ENCODE measurements around the gene PTPN12. TPM values are rescaled to one million over a fixed set of nuclear protein-coding genes. Genes with fewer than 3 reads are reported as not detected.

Gene PTPN12
- total and polyA plus RNA-seq, 2 donors from 2014 or later, result 19.2 to 83.1 TPM

- intact Hi-C loops (cut with DNase I), result no loop called here
- DNase-seq, result peak in 1 of 5 donors; percentile 5
- no peak overlapping the region for H3K27ac ChIP-seq (ENCODE audit: low read depth in 2 of 2, low read length in 2 of 2)
These were observed 43.8 kb downstream of the PTPN12 start for GRCh38 chr7:77580762-77581350.

GRCh38 chr7:77587272-77587671, 50.2 kb downstream of the PTPN12 start:
- no peak overlapping the region for H3K27ac ChIP-seq (ENCODE audit: low read depth in 2 of 2, low read length in 2 of 2)
- H3K36me3 ChIP-seq (ENCODE audit: control insufficient read depth in 2 of 3, insufficient read depth in 3 of 3, low read length in 3 of 3), result peaks cover 0 to 2% (median 0%) of the 10 kb centered on the region in 3 donors
- no peak for FAIRE-seq
- no peak for TF ChIP-seq CTCF (IDR thresholded peaks at IDR 0.05; ENCODE audit: borderline replicate concordance, extremely low read depth, insufficient read depth)
- no peak overlapping the region for H3K4me3 ChIP-seq (ENCODE audit: low read length in 3 of 3)
- intact Hi-C loops (cut with DNase I), result no loop called here
- no peaks in the 10 kb centered on the region for H3K4me1 ChIP-seq (ENCODE audit: control insufficient read depth in 2 of 3, insufficient read depth in 2 of 3, low read depth in 1 of 3, low read length in 3 of 3)
- peak in 1 of 5 donors; percentile 7 for DNase-seq
- no peaks in the 10 kb centered on the region for H3K27me3 ChIP-seq (ENCODE audit: control insufficient read depth, insufficient read depth, low read length)
- no peaks in the 10 kb centered on the region for H3K9me3 ChIP-seq (ENCODE audit: control insufficient read depth in 2 of 3, insufficient read depth in 1 of 3, low read length in 3 of 3)
- H3K9ac ChIP-seq (ENCODE audit: low read length in 3 of 3), result no peak overlapping the region

More at GRCh38 chr7:77580762-77581350, 43.8 kb downstream of the PTPN12 start:
- Histone ChIP-seq H3K36me3 (ENCODE audit: control insufficient read depth in 2 of 3, insufficient read depth in 3 of 3, low read length in 3 of 3) (no peaks in the 10 kb centered on the region), H3K4me3 (ENCODE audit: low read length in 3 of 3) (no peak overlapping the region), H3K9me3 (ENCODE audit: control insufficient read depth in 2 of 3, insufficient read depth in 1 of 3, low read length in 3 of 3) (no peaks in the 10 kb centered on the region), H3K27me3 (ENCODE audit: control insufficient read depth, insufficient read depth, low read length) (no peaks in the 10 kb centered on the region), H3K9ac (ENCODE audit: low read length in 3 of 3) (no peak overlapping the region), H3K4me1 (ENCODE audit: control insufficient read depth in 2 of 3, insufficient read depth in 2 of 3, low read depth in 1 of 3, low read length in 3 of 3) (no peaks in the 10 kb centered on the region)
- TF ChIP-seq CTCF (IDR thresholded peaks at IDR 0.05; ENCODE audit: borderline replicate concordance, extremely low read depth, insufficient read depth), result no peak
- no peak for FAIRE-seq

- no peaks in the 10 kb centered on the region for H3K4me1 ChIP-seq (ENCODE audit: control insufficient read depth in 2 of 3, insufficient read depth in 2 of 3, low read depth in 1 of 3, low read length in 3 of 3)
- H3K27me3 ChIP-seq (ENCODE audit: control insufficient read depth, insufficient read depth, low read length), result no peaks in the 10 kb centered on the region
- H3K9ac ChIP-seq (ENCODE audit: low read length in 3 of 3), result no peak overlapping the region
- peaks cover 0 to 7% (median 4%) of the 10 kb centered on the region in 3 donors for H3K36me3 ChIP-seq (ENCODE audit: control insufficient read depth in 2 of 3, insufficient read depth in 3 of 3, low read length in 3 of 3)
- no peak overlapping the region for H3K27ac ChIP-seq (ENCODE audit: low read depth in 2 of 2, low read length in 2 of 2)
- no peaks in the 10 kb centered on the region for H3K9me3 ChIP-seq (ENCODE audit: control insufficient read depth in 2 of 3, insufficient read depth in 1 of 3, low read length in 3 of 3)
- DNase-seq, result no peak
- intact Hi-C loops (cut with DNase I), result no loop called here
- TF ChIP-seq CTCF (IDR thresholded peaks at IDR 0.05; ENCODE audit: borderline replicate concordance, extremely low read depth, insufficient read depth), result no peak
- no peak for FAIRE-seq
- H3K4me3 ChIP-seq (ENCODE audit: low read length in 3 of 3), result no peak overlapping the region
These were observed 63.9 kb downstream of the PTPN12 start for GRCh38 chr7:77600952-77601351.

- TF ChIP-seq CTCF (IDR thresholded peaks at IDR 0.05; ENCODE audit: borderline replicate concordance, extremely low read depth, insufficient read depth), result no peak
- no peaks in the 10 kb centered on the region for H3K9me3 ChIP-seq (ENCODE audit: control insufficient read depth in 2 of 3, insufficient read depth in 1 of 3, low read length in 3 of 3)
- H3K4me3 ChIP-seq (ENCODE audit: low read length in 3 of 3), result no peak overlapping the region
- intact Hi-C loops (cut with DNase I), result no loop called here
- no peaks in the 10 kb centered on the region for H3K27me3 ChIP-seq (ENCODE audit: control insufficient read depth, insufficient read depth, low read length)
- DNase-seq, result no peak
- peaks cover 0 to 5% (median under 1%) of the 10 kb centered on the region in 3 donors for H3K36me3 ChIP-seq (ENCODE audit: control insufficient read depth in 2 of 3, insufficient read depth in 3 of 3, low read length in 3 of 3)
- FAIRE-seq, result no peak
- H3K27ac ChIP-seq (ENCODE audit: low read depth in 2 of 2, low read length in 2 of 2), result no peak overlapping the region
- no peaks in the 10 kb centered on the region for H3K4me1 ChIP-seq (ENCODE audit: control insufficient read depth in 2 of 3, insufficient read depth in 2 of 3, low read depth in 1 of 3, low read length in 3 of 3)
- no peak overlapping the region for H3K9ac ChIP-seq (ENCODE audit: low read length in 3 of 3)
These were observed 69.5 kb downstream of the PTPN12 start for GRCh38 chr7:77606562-77606961.
